ENCODE data around the gene IZUMO1R.
"Not testable (repeated sequence)": the region's sequence is repeated elsewhere in the genome, so short reads cannot be mapped to it uniquely, and the experiment has no call there.

Gene IZUMO1R

DNA sequence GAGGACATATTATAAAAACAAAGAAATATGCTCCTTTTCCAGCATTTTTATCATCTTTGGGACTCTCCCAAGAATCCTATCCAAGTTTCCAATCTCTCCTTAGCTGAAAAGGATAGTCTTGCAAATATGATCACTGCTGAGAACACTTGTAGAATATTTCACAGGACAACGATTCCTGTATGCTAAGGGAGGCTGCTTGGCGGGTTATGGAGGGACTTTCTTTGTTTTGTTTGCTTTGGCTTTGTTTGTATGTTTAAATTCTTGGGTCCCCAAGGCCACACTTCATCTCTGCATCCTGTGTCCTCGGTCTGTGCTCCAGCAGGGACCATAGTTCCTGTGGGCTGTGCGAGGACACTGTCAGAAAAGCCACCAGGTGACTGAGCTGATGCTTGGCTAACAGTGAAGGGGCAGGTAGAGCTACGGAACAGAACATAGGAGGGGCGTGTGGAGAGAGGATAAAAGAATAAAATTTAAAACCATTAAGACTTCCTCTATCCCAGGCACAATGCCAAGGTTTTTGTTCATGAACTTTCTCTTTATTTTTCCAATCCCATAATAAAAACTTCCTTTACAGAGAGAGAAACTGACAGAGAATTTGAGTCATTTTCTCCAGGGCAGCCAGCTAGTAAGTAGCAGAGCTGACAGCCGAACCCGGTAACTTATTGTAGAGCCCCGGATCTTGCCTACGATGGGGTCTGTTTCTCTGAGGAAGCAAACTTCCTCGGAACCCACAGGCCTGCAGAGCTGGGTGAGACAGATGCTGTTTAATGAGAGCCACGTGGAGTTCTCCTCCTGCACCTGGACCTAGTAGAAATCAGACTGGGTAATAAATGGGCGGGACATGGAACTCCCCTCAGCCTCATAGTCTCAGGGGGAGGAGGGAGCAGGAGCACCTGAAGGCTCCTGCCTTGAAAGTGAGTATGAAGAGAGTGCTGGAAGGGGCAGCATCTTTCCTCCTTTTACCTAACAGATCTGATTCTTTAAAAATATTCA lies at the start of gene IZUMO1R:
IZUMO1R (plus strand) TSS at position 615 of the 993 bp plus-strand sequence. CDS start 1,057 bp downstream, outside the sequence.
- DNase-seq (ENCODE audit: low read depth in 2 of 2): no peak

DNA sequence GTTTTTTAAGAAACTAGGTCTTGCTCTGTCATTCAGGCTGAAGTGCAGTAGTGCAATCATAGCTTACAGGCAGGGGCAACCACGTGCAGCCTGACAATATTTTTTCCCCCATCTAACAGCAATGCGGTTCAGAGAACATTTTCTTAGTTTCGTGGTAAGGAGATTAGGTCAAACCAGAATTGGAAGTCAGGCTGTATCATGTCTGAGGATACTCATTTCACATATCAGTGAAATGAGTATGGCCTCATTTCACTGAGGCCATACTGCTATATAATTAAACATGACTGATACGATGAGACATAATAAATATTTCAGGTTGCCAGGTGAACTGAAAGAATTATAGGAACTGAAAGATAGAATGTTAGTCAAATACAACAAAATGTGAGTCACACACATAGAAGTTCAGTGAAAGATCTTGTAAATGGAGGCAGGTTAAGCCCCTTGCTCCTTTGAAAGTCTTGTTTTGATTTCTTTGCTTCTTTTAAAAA lies 32.5 kb upstream of the IZUMO1R start:
- DNase-seq (ENCODE audit: low read depth in 2 of 2): no peak

- no peak for DNase-seq (ENCODE audit: low read depth in 2 of 2)
Observed at GRCh38 chr11:94272738-94273313, 31.6 kb upstream of the IZUMO1R start.

- DNase-seq (ENCODE audit: low read depth in 2 of 2): no peak
Observed at GRCh38 chr11:94275961-94276360, 28.4 kb upstream of the IZUMO1R start.

DNA sequence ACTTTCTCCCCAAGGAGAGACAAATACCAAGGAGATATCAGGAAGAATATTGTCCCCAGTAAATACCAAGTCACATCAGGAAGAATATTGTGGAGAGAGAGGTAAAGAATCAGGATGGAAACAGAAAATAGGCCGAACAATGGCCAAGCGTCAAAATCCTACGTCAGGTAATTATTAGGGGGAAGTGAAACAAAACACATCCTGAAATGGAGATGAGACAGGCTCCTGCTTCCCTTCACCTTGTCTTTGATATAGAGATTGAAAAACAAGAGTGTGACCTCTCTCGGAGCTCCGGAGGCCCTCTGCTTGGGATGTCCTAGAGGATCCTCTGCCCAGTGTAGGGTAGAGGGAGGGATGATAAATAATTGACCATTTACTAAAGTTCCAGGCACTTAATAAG lies 27.4 kb upstream of the IZUMO1R start:
- DNase-seq (ENCODE audit: low read depth in 2 of 2): no peak

DNA sequence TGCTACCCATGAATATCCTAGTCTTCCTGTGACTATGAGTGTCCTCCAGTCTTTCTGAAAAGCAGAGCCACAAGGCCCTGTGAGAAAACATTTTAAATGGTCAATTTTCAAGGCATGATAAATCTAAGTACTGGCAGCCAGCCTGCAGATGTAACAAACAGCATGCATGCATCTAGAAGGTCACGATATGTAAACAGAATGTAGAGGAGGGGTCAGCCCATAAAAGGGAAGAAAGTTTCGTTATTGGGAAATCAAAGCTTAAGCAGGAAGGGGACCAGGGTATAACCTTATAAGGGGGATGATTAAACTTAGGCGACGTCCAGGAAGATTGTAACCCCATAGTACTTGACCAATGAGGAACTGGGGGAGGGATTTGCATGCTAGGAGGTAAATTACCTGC lies 26.2 kb upstream of the IZUMO1R start:
- not testable (repeated sequence) for DNase-seq (ENCODE audit: low read depth in 2 of 2)

- no peak for DNase-seq (ENCODE audit: low read depth in 2 of 2)
Observed at GRCh38 chr11:94279996-94280395, 24.4 kb upstream of the IZUMO1R start.

GRCh38 chr11:94281324-94281723 lies 23.1 kb upstream of the IZUMO1R start:
- no peak for DNase-seq (ENCODE audit: low read depth in 2 of 2)

DNA sequence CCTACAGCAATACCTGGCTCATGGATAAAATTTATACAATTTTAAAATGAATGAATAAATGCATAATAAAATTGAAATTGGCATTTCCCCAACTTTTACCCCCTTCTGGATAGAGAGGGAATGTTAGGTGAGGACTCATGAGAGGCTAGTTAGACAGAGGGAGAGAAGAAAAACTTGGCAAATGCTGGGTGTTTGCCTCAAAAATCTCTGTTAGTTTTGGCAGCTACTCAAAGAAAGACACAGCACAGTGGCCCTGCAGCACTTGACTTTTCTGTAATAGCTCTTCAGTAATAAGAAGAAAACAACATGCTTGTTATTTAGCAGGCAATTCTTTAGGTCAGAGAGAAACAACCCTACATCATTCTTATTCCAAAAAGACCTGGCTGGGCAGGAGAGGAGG lies 20.7 kb upstream of the IZUMO1R start:
- no peak for DNase-seq (ENCODE audit: low read depth in 2 of 2)

DNA sequence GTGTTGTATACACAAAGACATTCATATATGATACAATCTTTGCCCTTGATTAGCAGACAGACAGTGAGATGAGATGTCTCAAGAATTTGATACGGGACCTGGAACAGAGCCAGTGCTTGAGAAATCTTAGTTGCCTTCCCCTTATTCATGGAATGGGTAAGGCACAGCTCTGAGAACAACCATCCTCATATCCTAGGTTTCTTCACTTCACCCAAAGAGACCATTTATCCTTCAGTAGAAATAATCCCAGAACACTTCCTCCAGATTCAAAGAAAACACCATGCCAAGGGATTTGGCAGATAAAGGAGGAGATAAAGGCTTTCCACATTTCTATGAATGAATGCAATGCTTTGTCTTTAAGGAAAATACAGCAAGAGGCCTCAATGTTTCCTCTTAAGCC lies 8.8 kb upstream of the IZUMO1R start:
- DNase-seq (ENCODE audit: low read depth in 2 of 2): no peak

DNA sequence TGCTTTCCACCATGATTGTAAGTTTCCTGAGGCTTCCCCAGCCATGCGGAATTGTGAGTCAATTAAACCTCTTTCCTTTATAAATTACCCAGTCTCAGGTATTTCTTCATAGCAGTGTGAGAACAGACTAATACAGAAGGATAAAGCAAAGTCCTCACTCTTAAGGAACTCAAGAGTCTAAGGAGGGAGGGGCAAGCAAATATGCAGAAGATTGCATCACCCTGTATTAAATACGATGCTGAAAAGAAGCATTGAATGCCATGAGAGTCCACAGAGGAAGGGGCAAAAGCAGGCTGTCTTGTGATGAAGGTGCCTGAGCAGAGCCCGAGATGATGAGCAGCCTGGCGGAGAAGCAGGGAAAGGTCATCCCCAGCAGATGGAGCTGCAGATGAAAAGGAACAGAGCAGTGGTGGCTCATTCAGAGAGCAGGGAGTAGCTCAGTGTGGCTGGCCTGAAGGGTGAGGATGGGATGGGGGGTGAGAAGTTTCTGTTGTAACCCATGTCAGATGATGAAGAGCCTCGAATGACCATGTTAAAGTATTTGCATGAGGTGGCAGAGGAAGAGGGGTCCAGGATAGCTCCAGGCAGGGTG lies 6.3 kb upstream of the IZUMO1R start:
- no peak for DNase-seq (ENCODE audit: low read depth in 2 of 2)

GRCh38 chr11:94302776-94303175 lies 1.6 kb upstream of the IZUMO1R start:
- no peak for DNase-seq (ENCODE audit: low read depth in 2 of 2)

DNA sequence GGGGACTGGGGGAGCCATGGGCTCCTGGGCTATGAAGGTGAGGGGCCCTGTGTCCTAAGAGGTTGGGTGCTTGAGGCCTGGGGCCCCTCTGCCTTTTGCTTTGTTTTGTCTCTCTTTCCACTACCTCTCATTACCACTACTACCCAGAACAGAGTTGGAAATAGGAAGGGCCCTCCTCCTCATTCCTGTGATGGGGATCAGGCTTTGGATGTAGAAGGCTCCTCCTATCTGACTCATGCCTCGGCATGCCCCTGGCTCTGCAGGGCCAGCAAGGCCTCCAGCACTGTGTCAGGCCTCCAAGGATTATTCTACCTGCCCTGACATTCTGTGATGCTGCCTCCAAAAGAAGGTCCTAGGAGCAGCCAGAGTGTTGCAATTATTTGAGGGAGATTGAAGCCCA lies 766 bp downstream of the IZUMO1R start:
- no peak for DNase-seq (ENCODE audit: low read depth in 2 of 2)

DNA sequence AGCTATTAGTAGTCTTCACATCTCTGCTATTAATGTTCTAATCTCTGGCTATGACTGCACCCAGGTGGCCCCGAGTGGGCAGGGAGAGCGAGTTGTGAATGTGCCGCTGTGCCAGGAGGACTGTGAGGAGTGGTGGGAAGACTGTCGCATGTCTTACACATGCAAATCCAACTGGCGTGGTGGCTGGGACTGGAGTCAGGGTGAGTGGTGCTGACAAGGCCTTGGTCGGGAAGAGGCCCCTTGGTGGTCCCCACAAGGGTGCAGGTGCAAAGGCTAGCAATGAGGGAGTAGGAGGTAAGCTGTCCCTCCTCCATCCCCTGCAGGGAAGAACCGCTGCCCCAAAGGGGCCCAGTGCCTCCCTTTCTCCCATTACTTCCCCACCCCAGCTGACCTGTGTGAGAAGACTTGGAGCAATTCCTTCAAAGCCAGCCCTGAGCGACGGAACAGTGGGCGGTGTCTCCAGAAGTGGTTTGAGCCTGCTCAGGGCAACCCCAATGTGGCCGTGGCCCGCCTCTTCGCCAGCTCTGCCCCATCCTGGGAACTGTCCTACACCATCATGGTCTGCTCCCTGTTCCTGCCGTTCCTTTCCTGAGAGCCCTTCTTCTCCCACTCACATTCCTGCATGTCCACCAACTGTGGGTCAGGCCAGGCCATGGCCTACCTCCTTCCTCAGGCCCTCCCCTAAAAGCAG lies 2.9 kb downstream of the IZUMO1R start:
- no peak for DNase-seq (ENCODE audit: low read depth in 2 of 2)

DNA sequence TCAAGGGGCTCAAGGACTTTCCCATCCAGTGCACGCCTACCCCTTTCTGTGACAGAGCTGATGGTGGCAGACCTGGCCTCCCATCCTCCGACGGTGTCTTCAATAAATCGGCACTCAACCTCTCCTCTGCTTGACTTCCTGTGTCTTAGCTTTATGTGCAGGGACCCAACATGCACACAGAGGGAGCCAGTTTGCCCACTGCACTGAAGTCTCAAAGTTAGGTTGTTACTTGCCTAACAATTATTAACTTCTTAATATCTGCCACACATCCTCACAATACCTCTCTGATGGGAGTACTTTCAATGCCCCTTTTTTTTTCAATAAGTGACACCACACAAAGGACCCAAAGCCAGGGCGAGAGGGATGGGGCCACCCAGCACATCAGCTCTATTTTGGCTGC lies 3.6 kb downstream of the IZUMO1R start:
- DNase-seq (ENCODE audit: low read depth in 2 of 2): no peak

DNA sequence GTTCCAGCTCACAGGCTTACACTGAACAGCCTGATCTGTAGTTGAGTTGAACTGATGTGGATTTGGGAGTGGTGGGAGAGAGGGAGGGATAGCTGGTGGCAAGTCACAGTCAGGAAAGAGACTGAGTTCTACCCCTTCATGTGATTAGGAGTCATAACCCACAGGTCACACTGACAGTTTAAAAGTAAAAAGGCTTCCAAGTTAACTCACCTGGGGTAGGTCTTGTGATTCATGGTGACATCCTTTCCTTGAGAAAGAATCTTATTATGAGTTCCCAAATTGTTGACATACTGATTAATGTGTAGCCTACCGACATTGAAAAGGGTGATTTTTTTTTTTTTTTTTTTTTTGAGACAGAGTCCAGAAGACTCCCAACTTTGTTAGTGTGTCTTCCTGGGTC lies 5.4 kb downstream of the IZUMO1R start:
- no peak for DNase-seq (ENCODE audit: low read depth in 2 of 2)

- no peak for DNase-seq (ENCODE audit: low read depth in 2 of 2)
Observed at GRCh38 chr11:94310191-94310875, 6.0 kb downstream of the IZUMO1R start.

GRCh38 chr11:94312339-94312738 lies 8.0 kb downstream of the IZUMO1R start:
- no peak for DNase-seq (ENCODE audit: low read depth in 2 of 2)

DNA sequence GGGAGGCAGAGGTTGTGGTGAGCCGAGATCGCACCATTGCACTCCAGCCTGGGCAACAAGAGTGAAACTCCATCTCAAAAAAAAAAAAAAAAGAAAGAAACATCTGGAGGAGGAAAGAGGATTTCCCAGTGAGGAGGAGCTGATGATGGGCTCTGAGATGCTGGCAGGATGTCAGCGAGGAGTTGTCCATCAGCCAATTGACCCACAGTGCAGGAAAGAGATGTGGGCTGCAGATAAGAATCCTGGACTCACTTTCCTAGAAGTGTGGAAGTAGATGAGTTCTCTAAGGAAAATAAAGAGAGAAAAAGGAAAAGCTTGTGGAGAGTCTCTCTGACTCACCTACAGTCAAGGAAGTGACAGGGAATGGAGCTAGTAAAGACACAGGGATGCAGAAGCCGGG lies 9.7 kb downstream of the IZUMO1R start:
- DNase-seq (ENCODE audit: low read depth in 2 of 2): no peak

DNA sequence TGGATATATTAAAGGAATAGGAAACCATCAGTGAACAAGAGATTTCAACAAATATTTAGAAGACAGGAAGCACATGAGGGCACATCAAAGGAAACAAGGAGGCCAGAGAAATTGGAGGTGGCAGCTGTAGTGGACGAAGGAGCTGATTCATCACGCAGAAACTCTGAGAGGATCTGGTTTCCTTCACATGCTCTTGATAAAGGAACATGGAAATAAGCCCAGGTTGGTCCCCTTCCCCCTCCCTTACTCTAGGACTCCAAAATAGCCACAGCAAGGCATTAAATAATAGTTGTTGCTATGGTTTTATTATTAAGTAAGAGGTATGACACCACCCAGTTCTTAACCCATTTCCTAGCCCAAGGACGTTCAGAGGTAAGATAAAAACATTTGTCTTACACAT lies 11.3 kb downstream of the IZUMO1R start:
- no peak for DNase-seq (ENCODE audit: low read depth in 2 of 2)

DNA sequence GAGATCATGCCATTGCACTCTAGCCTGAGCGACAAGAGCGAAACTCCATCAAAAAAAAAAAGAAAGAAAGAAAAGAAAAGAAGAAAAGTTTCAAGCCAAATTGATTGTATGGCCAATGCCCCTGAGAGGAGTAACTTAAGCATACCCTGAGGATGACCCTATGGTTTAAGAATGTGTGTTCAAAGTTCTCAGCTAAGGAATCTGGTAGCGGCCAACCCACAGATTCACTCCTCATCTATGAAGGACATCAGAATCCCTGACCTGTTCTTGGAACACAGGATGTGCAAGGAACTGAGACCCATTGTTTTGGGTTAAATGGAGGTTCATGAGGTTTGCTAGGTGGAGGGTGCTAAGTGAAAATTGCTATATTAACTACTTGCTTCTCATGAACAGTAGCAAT lies 18.1 kb downstream of the IZUMO1R start:
- DNase-seq (ENCODE audit: low read depth in 2 of 2): no peak

All from stimulated activated CD4-positive, alpha-beta T cell treated with anti-CD3 and anti-CD28 coated beads, Interleukin-1b, Interleukin-23, amount 100 ng/mL, for 4 hours (primary cell).